Measurements from ENCODE around the gene PLPPR1. TPM values are rescaled to one million over a fixed set of nuclear protein-coding genes. Genes with fewer than 3 reads are reported as not detected.
A peak's percentile ranks its signal among the peaks of the same experiment; 100 is the strongest.
"Not testable (repeated sequence)": the region's sequence is repeated elsewhere in the genome, so short reads cannot be mapped to it uniquely, and the experiment has no call there.

Gene PLPPR1
- total RNA-seq, 1 donor from 2014 or later = 4.3 TPM

DNA sequence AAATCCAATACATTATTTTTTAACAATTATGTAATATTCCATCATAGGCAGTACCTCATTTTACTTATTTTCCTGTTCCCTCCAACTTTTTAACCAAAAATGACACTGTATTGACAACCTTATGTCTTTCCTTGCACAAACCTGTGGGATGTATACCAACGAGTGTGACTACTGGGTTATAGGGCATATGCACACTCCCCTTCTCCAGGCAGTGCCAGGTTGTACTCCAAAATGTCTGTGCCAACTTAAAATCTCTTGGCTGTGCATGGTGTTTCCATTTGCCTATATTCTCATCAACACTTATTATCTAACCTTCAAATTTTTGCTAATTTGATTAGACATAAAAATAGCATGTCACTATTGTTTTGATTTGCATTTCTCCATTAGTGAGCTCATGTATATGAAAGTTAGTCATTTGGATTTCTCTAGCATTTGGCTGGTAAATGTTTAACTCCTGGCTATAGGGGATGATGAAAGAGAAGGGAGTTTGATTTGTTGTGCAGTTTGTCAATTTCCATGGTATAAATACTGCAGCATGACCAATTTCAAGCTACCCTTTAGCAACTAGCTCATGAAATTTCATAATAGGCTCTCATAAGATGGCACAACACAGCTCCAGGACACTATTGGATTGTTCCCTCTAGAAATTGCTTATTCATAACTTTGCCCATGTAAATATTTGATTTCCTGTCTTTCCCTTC is 226.4 kb downstream of the PLPPR1 start:
- no peak for DNase-seq (ENCODE audit: low spot score)
- no peak for ATAC-seq
- intact Hi-C loops (cut with DNase I) = no loop called here

DNA sequence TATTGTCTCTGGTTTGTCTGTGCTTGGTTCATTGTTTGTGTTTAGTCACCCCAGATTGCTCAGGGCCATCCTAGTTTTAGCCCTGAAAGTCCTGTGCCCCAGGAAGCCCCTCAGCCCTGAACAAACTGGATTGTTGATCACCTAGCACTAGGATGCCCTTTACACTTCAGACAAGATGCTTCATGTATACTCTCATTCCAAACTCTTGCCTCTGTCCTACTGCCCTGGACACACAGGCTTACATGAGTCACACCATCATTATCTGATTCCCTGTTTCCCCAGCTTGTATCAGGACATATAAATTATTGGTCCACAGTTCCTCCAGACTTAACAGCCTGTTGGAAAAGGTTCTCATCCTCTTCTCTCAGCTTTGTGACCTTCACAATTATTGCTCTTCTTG is 236.2 kb downstream of the PLPPR1 start:
- intact Hi-C loops (cut with DNase I) = no loop called here

DNA sequence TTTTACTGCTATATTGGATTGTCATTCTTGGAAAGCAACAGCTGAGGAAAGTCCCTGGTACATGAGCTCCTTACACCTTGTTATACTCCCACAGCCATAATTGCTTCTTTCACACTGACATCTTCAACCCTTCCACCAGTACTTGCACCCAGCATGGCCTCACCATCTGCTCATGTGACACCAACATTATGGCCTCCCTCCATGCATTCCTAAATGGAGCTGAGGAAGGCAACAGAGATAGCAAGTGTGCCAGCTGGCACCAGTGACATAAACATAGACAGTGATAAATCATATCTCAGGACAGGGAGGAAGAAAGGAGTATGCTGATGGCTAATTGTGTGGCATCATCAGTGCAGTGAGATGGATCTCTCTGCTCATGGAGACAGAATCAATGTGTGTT is 236.7 kb downstream of the PLPPR1 start:
- intact Hi-C loops (cut with DNase I) = no loop called here
- ATAC-seq = no peak
- DNase-seq (ENCODE audit: low spot score) = no peak

More for the DNA sequence above, 236.2 kb downstream of the PLPPR1 start:
- ATAC-seq (no peak), DNase-seq (ENCODE audit: low spot score) (no peak)

DNA sequence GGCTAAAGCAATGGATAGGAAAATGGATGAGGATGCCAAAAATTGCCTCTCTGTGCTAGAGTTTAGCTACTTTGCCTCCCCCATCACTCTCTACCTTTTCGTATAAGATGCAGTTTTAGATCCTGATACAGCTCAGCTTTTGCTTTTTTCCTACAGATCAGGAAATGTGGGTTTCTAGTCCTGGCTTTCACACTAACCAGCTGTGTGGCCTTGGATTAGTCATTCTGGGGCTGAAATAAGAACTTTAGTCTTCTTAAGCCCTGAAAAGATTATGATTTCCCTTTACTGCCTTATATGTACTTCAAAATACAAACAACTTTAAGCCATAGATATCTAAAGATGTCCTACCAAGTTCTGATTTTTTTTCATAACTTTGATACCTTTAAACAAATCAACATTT is 239.9 kb downstream of the PLPPR1 start:
- intact Hi-C loops (cut with DNase I) = no loop called here
- ATAC-seq (no peak), DNase-seq (ENCODE audit: low spot score) (no peak)

DNA sequence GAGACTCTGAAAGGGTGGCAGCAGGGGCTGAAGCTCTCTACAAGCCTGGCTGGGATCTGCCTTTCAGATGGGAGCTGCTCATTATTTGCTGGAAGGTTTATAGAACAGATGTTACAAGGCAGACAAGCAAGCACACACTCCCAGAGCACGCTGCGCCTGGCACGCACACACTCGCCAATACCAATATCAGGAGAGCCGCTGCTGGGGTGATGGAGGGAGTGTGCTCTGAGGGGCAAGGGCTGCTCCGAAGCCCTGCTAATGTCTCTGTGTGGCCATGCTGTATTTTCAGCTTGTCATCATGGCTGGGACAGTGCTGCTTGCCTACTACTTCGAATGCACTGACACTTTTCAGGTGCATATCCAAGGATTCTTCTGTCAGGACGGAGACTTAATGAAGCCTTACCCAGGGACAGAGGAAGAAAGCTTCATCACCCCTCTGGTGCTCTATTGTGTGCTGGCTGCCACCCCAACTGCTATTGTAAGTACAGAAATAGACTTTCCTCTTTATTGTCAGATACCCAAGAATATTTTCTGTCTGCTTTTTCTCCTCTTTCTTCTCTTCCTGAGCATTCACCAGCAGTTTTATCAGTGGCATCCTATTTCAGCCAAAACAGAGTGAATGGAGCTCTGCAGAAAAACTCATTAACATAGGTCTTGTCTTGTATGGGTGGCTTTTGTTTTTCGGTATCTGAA is 241.2 kb downstream of the PLPPR1 start:
- no peak for DNase-seq (ENCODE audit: low spot score)
- no peak for ATAC-seq
- intact Hi-C loops (cut with DNase I) = no loop called here

DNA sequence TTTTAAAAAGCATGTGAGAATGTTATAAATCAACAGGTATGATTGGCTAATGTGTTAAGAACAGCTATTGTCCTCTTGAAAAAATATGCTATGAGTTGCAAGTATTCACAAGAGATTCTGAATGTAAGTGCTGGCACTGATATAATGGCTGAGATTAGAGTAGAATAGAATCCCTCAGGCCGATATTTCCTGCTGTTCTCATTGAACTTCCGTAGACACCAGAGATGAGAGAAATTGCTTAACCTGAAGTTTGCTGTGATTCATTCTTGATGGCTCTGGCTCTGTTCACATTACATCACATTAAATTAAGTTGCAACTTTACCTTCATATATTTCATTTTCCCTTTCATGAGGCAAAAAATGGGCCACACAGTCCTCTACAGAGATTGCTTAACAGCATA is 241.8 kb downstream of the PLPPR1 start:
- intact Hi-C loops (cut with DNase I) = no loop called here
- DNase-seq (ENCODE audit: low spot score) (no peak), ATAC-seq (no peak)

DNA sequence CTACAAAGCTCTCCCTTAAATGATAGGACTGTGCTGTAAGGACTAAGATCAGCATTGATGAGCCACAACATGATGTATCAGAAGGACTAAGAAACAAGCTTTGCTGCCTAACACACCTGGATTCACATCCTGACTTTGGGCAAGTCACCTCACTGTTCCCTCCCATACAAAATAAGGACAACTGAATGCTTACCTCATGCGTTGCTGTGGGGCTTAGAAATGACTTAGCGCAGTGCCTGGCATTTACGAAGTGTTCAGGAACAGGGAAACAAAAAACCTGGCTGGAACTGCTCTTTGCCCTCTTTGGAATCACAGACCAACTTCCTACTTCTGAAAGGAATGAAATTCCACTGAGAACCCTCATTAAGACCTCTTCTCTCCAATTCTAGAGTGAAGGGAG is 242.6 kb downstream of the PLPPR1 start:
- intact Hi-C loops (cut with DNase I) = no loop called here
- DNase-seq (ENCODE audit: low spot score) (no peak), ATAC-seq (no peak)

DNA sequence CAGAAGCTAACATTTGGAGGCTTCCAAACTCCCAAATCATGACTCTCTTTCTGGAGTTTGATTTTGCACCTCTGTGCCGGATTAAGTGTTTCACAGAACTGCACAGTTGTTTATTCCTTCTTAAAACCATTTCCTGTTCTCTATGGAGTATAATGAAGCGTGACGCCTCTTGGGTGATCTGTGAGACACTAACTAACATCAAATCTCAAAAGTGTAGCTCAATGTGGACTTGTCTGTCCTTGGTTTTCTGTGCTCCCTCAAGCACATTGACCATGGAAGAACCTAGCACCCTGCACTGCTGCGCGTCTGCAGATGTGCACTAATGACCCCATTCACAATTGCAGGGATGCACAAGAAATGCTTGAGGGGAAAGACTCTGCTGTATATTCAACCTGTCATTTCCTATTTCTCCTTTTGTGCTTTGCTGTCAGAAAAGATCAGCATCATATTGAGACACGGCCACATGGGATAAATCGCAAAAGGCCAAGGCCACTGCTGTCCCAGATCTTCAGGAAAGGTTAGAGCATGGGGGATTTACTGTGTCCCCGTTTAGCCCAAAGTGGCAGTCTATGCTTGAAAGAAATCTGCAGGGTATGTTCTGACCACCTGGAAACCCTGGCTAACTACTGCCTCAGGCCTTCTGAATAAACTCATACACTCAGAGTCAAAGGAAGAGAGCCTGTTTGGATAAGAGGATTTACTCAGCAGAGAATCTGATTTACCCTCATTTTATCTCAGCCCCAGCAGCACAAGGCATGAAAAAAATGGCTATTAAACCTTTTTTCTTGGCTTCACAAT is 246.6 kb downstream of the PLPPR1 start:
- intact Hi-C loops (cut with DNase I) = no loop called here
- ATAC-seq (no peak), DNase-seq (ENCODE audit: low spot score) (no peak)

DNA sequence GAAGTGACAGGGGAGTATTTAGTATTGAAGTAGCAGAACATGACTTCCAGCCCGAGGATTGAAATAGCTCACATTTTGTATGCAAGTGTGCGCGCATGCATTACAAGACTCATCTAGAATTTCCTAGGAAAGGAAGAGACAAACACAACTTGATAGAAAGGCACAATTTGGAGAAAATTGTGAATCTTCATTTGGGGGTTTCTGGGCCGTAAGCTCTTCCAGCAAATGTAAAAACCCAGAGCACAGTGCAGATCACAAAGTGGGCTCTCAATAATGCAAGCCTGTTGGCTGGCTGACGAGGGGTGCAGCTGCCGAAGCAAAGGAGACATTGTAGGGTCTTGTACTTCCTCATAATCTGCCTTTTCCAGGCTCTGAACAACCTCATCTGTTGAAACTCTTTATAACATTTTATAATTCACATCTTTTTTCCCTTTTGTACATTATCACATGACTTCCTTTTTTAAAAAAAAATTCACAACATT is 247.3 kb downstream of the PLPPR1 start:
- no peak for ATAC-seq
- intact Hi-C loops (cut with DNase I) = no loop called here
- no peak for DNase-seq (ENCODE audit: low spot score)

DNA sequence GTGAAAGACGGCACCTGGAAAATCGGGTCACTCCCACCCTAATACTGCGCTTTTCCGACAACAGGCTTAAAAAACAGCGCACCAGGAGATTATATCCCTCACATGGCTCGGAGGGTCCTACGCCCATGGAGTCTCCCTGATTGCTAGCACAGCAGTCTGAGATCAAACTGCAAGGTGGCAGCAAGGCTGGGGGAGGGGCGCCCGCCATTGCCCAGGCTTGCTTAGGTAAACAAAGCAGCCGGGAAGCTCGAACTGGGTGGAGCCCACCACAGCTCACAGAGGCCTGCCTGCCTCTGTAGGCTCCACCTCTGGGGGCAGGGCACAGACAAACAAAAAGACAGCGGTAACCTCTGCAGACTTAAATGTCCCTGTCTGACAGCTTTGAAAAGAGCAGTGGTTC is 262.5 kb downstream of the PLPPR1 start:
- intact Hi-C loops (cut with DNase I); ATAC-seq; DNase-seq (ENCODE audit: low spot score): not testable (repeated sequence)

DNA sequence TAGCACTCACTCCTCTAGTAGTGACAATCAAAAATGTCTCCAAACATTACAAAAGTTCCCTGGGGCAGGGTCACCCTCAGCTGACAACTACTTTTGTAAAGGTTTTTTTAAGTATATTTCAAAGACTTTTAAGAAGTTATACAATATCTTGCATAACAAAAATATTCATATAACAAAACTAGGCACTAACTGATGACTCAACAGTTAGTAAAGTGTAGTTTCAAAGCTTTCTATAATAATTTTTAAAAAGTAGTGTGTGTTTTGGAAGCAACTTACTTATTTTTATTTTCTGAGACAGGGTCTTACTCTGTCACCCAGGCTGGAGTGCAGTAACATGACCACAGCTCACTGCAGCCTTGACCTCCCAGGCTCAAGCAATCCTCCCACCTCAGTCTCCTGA is 271.4 kb downstream of the PLPPR1 start:
- no peak for ATAC-seq
- DNase-seq (ENCODE audit: low spot score) = no peak
- intact Hi-C loops (cut with DNase I) = no loop called here

DNA sequence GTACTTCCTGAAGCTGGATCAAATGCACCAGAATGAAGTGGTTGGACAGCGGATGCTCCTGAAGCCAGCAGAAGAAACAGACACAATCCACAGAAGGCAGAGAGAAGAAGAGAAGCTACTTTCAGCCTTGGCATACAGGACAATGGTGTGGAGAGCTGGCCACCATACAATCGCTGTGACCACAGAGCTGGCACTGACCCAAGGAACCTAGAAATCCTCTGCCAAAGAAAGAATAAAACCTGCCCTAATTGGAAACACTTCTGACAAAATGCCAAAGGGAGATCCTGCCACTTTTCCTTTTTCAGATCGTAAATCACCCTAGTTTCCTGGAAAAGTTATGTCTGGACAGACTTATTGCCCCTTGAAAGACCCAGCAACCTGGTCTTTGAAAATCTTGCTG is 278.5 kb downstream of the PLPPR1 start:
- intact Hi-C loops (cut with DNase I) = no loop called here
- no peak for ATAC-seq
- DNase-seq (ENCODE audit: low spot score) = no peak

DNA sequence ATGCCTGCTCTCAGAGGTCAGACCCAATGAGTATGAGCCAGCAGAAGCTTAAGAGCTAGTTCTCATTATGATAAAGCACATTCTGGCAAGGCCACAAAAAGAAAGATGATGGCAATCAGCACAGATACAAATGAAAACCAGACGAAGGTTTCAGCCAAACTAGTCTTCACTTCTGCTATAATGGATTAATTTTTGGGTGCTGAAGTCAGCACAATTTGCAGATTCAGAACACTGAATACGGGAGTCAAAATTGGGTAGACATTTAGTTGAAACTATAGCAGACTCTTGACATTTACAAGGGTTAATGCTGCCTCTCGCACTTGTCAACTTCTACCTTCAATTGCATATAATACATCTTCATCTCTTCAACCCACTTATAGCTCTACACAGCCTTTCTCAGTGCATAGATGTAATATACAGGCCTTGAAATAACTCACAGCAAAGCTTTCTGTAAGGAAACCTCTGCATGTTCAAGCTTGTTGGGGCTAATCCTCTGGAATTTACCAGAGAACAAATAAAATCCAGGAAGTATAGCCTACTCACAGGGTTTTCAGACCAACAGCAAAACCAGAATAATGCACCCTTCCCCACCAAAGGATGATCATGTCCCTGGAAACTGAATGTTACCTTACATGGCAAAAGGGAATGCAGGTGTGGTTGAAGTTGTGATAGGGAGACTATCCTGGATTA is 279.1 kb downstream of the PLPPR1 start:
- intact Hi-C loops (cut with DNase I) = no loop called here
- no peak for ATAC-seq
- DNase-seq (ENCODE audit: low spot score) = no peak

DNA sequence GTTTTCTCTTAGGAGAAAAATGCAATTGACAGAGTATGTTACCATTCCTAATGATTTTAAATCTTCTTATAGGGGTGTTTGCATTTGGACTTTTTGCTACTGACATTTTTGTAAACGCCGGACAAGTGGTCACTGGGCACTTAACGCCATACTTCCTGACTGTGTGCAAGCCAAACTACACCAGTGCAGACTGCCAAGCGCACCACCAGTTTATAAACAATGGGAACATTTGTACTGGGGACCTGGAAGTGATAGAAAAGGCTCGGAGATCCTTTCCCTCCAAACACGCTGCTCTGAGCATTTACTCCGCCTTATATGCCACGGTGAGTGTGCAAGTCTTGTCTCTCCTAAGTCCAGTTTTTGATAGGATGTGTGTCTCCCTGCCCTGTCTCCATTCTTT is 280.6 kb downstream of the PLPPR1 start:
- DNase-seq (ENCODE audit: low spot score) = no peak
- intact Hi-C loops (cut with DNase I) = no loop called here
- no peak for ATAC-seq

DNA sequence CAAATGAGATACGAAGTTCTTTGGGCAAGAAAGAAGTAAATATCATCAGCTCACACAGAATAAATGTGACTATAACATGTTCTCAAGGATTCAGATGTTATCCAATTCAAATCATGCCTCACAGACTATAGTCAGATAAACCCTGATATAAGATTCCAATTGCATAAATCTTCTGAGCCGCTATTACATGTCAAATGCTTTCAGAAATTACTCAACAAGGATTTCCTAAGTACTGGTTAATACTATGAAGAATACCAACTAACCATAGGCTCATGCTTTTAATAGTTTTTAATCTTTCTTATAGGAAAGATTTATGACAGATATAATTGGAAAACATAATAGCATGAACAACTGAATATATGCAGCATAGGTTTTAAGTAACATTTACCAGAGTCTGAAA is 282.7 kb downstream of the PLPPR1 start:
- DNase-seq (ENCODE audit: low spot score) (no peak), ATAC-seq (no peak)
- intact Hi-C loops (cut with DNase I) = no loop called here

DNA sequence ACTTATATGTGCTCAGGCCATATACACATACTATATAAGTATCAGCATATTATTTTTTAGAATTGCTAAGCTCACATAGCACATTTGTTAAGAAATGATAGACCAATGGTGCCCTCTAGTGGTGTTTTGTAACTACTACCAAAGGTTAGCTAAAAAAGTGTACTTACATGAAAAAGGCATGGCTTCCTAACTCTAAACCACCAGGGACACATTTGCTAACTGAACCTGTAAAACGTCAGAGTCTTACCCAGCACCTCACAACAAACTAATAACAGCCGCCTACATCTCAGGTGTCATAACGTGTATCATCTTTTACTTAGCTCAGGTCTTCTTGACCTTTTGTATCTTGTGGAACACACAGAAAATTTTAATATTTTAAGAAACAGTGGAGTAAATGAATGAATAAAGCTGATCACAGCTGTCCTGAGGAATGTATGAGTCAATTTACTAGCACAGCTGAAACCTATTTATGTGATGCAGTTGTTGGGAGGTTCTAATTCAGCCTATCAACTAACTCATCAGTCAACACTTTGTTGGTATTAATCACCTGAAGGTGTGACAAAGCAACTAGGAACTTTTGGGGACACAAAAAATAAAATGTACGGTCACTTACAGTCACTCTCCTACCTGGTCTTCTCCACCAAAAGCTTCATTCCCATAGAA is 283.4 kb downstream of the PLPPR1 start:
- peak; percentile 34 for ATAC-seq
- intact Hi-C loops (cut with DNase I) = no loop called here
- DNase-seq (ENCODE audit: low spot score) = no peak

DNA sequence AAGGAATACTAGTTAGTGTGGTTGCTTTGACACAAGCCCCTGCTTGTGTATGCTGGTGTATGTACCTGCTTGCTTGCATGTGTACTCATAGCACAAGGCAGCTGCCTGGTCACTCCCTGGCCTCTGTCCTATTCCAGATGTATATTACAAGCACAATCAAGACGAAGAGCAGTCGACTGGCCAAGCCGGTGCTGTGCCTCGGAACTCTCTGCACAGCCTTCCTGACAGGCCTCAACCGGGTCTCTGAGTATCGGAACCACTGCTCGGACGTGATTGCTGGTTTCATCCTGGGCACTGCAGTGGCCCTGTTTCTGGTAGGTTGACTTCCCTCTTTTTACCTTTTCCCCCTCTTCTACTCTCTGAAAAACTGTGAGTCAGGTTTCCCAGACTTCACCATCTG is 284.1 kb downstream of the PLPPR1 start:
- no peak for ATAC-seq
- intact Hi-C loops (cut with DNase I) = no loop called here
- DNase-seq (ENCODE audit: low spot score) = no peak

DNA sequence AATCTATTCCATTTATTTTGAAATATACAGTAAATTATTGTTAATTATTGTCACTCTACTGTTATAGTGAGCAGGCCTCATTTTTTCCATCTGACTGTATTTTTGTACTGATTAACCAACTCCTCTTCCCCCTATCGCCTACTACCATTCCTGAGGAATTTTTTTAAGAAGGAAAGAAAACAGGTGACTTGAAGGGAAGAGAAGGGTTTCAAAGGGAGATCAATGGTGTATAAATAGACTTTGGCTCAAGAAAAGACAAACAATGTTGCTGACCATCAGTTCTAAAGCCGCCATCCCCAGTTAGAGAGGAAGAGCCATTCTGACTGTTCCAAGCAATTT is 286.6 kb downstream of the PLPPR1 start:
- no peak for DNase-seq (ENCODE audit: low spot score)
- intact Hi-C loops (cut with DNase I) = no loop called here
- ATAC-seq = no peak

DNA sequence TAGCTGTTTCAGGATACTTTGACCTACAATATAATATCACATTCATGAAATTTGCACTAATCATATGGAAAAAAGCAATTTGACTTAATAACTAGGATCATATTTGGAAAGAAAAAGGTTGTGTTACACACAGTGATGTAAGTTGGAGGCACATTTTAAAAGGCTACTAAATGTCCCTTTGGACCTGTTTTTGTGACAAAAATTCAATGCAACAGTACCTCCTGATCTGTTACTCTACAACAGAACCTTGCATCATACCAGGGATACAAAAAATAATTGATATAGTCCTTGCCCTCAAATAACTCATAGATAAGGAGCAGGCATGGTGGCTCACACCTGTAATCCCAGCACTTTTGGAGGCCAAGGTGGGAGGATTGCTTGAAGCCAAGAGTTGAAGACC is 289.2 kb downstream of the PLPPR1 start:
- intact Hi-C loops (cut with DNase I) = no loop called here
- DNase-seq (ENCODE audit: low spot score) (no peak), ATAC-seq (no peak)
